Measurements from ENCODE around the gene MAS1L.
"Not testable (repeated sequence)": the region's sequence is repeated elsewhere in the genome, so short reads cannot be mapped to it uniquely, and the experiment has no call there.

MAS1L gene

DNA sequence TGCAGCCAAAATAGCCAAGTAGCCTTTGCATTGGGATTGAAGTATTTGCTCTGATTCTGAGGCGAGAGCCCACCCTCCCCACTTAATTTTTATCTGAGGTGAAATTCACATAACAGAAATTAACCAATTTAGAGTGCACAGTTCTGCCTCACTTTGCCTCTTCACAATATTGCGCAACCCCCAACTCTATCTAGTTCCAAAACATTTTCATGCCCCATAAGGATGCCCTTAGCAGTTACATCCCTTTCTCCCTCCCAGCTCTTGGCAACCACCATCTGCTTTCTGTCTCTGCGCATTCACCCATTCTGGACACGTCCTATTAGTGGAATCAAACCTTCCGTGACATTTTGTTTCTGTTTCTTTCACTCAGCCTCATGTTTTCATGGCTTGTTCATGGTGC lies 9.0 kb downstream of the MAS1L start:
- DNase-seq: no peak

- DNase-seq: no peak
Measured at GRCh38 chr6:29477923-29478450, 9.8 kb downstream of the MAS1L start.

- DNase-seq: no peak
Measured at GRCh38 chr6:29474996-29475395, 12.8 kb downstream of the MAS1L start.

DNA sequence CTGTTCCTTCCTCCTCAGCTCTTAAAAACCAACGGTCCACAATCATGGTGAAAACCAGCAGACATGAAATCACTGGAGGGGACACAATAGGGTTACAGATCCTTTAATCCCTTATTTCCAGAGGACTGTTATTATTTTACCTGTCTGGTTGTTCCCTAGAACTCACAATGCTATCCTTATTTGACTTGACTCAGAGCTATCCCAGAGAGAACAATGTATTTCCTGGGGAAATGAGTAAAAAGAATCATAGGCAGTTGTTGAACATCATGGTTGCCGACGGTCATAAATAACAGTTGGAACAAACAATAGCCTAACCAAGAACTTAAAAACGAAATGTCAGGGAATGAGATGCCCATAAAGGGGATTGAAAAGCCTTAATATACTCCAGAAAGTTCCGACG lies 21.5 kb downstream of the MAS1L start:
- no peak for DNase-seq

GRCh38 chr6:29465801-29466200 lies 22.0 kb downstream of the MAS1L start:
- DNase-seq: no peak

- no peak for DNase-seq
Measured at GRCh38 chr6:29465279-29465678, 22.5 kb downstream of the MAS1L start.

GRCh38 chr6:29462022-29462421 lies 25.7 kb downstream of the MAS1L start:
- DNase-seq: no peak

- no peak for DNase-seq
Measured at GRCh38 chr6:29461021-29461814, 26.5 kb downstream of the MAS1L start.

DNA sequence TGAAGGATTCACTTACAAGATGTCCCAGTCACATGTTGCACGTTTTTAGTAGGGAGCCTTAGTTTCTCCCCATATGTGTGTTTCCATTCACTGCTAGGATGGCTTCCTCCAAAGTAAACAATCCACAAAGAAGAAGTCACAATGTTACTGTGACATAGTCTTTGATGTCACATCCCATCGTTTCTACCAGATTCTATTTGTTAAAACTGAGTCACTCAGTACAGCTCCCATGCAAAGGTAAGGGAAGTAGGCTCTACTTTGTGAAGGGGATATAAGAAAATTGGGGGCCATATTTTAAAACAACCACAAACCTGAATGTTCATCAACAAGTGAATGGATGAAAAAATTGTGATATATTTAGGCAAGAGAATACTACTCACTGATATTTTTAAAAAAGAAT lies 30.8 kb downstream of the MAS1L start, which contains the start of the genes OR11A1 and OR2H1:
Gene OR11A1, minus strand, starts transcription at position 101 of the 400 bp plus-strand sequence. CDS start 29,430 bp downstream, outside the sequence.
Gene OR2H1, plus strand, starts transcription at position 185 of the 400 bp plus-strand sequence. CDS start 4,615 bp downstream, outside the sequence.
- no peak for DNase-seq

DNA sequence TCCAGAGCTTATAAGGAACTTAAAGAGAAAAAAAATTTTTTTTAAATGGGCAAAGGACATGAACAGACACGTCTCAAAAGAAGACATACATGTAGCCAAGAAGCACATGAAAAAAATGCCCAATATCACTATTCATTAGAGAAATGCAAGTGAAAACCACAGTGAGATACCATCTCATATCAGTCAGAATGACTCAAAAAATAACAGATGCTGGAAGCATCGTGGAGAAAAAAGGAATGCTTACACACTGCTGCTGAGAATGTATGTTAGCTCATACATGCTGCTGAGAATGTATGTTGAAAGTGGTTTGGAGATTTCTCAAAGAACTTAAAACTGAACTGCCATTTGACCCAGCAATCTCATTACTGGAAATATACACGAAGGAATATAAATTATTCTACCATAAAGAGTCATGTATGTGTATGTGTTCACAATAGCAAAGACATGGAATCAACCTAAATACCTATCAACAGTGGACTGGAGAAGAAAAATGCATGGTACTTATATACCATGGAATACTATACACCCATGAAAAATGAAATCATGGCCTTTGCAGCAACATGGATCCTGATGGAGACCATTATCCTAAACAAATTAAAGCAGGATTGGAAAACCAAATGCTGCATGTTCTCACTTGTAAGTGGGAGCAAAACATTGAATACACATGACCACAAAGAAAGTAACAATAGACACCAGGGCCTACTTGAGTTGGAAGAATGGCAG lies 36.1 kb downstream of the MAS1L start:
- no peak for DNase-seq

DNA sequence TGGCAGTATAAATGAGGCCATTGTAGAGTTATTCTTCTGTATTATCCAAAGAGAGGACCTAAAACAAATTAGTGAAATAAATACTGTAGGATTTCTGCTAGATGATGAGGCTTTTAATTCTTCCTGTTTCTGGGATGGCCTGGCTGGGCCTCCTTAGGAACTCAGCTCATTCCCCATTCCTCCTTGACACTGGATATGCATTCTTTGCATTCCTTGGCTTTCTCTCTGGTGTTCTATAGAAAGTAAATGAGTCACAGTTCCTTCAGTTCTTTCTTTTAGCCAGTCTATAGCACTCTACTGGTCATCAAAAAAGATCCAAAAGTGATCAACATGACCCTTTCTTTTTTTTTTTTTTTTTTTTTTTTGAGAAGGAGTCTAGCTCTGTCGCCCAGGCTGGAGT lies 40.1 kb downstream of the MAS1L start:
- DNase-seq: no peak

DNA sequence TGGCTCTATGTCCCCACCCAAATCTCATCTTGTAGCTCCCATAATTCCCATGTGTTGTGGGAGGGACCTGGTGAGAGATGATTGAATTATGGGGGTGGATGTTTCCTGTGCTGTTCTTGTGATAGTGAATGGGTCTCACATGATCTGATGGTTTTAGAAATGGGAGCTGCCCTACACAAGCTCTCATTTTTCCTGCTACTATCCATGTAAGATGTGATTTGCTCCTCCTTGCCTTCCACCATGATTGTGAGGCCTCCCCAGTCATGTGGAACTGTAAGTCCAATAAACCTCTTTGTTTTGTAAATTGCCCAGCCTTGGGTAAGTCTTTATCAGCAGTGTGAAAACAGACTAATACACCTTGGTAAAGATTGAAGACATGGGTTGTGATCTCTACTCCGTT lies 43.7 kb downstream of the MAS1L start:
- not testable (repeated sequence) for DNase-seq

- DNase-seq: no peak
Measured at GRCh38 chr6:29442719-29443118, 45.0 kb downstream of the MAS1L start.

DNA sequence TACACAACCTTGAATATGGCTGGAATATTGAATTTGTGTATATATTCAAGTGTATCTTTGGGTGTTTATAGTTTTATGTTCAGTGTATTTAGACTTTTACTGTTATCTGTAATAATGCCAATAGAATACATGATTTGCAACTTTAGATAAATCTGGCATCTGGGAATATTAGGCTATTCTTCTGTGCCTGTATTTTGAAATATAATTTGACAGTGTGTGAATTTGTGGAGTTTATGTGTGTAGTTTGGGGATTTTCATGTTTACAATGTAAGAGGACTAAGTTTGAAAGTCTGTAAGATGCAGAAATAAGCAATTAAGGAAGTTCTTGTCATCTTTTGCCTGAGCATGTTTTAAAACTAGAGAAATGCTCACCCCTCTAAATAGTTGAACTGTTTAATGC lies 48.8 kb downstream of the MAS1L start, which contains the start of gene OR10C1:
Gene OR10C1, plus strand, starts transcription at position 301 of the 400 bp plus-strand sequence. CDS start 710 bp downstream, outside the sequence.
- no peak for DNase-seq

GRCh38 chr6:29436730-29437129 lies 51.0 kb downstream of the MAS1L start:
- not testable (repeated sequence) for DNase-seq
